Measurements from ENCODE around the gene NUMBL.
"Not testable (repeated sequence)": the region's sequence is repeated elsewhere in the genome, so short reads cannot be mapped to it uniquely, and the experiment has no call there.

The NUMBL gene

DNA sequence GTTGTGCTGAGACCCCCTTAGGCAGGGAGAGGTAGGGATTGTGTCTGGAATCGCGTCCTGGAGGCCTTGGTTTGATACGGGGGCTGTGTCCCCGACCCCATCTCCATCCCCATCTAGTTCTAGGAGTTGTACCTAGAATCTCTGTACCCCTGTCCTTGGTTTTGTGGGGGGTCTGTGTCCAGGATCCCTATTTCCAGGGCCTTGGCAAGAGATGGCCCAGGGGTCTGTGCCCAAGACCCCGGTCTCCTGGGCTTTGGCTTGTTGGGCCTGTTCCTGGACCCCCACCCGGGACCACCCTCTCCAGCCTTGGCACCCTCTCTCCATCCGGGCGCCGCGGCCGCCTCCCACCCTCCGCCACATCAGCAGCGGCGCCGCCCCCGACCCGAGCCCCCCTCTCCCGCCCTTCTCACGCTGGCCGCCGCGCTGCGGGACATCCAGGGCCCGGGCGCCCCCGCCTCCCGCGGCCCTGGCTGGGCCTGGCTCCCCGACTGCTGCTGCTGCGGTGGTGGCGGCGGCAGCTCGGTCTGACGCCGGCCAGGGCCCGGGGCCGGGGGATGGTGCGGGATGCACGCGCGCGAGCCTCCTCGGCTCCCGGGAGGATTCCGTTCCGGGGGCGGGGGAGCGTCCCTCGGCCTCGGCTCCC lies at the start of gene NUMBL:
Gene NUMBL, minus strand, starts transcription at position 602 of the 643 bp plus-strand sequence. Its CDS starts 168 bp downstream, at position 434.
- DNase-seq = no peak

GRCh38 chr19:40739030-40739839 lies 48.8 kb upstream of the NUMBL start:
- DNase-seq = no peak

GRCh38 chr19:40737102-40737644 lies 46.7 kb upstream of the NUMBL start:
- DNase-seq = no peak

DNA sequence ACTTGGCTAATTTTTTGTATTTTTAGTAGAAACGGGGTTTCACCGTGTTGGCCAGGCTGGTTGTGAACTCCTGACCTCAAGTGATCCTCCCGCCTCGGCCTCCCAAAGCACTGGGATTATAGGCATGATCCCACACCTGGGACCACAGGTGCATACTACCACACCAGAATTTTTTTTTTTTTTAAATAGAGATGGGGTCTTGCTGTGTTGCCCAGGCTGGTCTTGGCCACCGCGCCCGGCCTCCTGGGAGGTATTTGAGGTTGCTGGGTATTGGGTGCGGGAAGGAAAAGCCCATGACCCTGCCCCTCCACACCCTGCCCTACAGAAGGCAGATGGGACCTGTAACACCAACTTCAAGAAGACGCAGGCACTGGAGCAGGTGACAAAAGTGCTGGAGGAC lies 46.2 kb upstream of the NUMBL start:
- no peak for DNase-seq

- DNase-seq = no peak
These were observed 44.7 kb upstream of the NUMBL start for GRCh38 chr19:40735013-40735771.

DNA sequence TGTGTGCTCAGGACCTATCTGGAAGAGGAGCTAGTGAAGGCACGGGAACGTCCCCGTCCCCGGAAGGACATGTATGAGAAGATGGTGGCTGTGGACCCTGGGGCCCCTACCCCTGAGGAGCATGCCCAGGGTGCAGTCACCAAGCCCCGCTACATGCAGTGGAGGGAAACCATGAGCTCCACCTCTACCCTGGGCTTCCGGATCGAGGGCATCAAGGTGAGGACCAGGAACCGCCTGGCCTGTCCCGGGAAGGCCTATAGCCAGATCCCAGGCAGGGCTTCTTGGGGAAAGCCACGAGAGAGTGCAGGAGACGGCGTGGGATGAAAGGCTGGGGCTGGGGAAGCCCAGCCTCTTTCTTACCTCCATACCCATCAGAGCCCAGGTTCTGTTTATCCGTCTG lies 42.7 kb upstream of the NUMBL start:
- no peak for DNase-seq

DNA sequence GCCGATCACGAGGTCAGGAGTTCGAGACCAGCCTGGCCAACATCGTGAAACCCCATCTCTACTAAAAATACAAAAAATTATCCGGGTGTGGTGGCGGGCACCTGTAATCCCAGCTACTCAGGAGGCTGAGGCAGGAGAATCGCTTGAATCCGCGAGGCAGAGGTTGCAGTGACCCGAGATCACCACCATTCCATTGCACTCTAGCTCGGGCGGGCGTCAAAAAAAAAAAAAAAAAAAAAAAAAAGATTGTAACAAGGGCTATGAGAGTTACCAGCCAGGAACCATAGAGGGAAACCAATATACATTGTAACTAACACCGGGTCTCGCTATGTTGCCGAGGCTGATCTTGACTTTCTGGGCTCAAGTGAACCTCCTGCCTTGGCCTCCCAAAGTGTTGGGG lies 41.9 kb upstream of the NUMBL start:
- not testable (repeated sequence) for DNase-seq

DNA sequence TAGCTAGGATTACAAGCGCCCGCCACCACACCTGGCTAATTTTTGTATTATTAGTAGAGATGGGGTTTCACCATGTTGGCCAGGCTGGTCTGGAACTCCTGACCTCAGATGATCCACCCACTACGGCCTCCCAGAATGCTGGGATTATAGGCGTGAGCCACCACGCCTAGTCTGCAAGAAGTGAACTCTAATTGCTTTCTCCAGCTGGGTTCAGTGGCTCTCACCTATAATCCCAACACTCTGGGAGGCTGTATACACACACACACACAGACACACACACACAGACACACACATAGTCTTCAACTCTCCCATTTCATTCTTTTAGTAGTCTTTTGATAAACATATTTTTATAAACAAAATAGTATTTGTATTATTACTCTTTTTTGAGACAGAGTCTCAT lies 39.6 kb upstream of the NUMBL start:
- not testable (repeated sequence) for DNase-seq

DNA sequence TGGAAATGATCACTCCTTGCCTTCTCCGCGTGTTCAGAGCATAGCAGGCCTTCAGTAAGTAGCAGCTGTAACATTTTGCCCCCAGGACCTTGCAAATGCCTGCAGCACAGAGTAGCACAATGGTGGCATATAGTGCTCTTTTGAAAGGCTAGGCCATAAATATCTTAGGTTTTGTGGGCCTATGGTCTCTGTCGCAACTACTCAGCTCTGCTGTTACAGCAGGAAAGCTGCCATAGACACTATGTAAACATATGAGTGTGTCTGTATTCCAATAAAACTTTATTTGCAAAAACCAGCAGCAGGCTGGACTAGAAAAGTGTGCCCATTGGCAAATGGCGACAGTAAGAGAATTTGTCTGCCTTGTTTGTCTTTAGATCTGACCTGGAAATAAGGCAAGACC lies 35.8 kb upstream of the NUMBL start:
- DNase-seq = no peak

DNA sequence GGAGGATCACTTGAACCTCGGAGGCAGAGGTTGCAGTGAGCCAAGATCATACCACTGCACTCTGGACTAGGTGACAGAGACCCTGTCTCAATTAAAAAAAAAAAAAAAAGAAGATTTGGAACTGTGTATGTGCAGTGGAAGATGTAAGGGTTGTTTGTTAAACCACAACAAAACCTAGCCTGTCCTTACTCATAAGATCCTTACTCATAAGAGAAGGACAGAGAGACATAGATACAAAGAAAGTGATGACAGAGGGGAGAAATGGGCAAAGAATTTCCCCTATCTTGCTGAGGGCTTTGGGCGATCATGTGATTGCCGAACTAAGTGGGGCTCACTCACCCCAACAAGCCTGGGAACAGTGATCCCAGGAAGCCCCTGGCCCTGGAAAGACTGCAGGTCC lies 34.4 kb upstream of the NUMBL start:
- DNase-seq = no peak

DNA sequence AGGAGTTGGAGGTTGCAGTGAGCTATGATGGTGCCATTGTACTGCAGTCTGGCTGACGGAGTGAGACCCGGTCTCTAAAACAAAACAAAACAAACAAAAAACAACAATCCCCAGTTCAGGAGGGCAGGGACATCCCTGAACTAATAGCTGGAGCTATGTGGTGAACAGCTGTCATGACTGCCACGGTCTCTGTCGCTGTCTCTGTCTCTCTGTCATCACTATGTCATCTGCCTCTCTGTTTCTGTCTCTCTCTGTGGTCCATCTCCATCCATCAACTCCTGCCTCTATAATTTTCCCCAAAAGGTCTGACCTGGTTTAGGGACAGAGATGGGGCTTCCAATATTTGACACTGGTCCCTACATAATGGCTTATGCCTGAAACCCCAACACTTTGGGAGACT lies 33.9 kb upstream of the NUMBL start:
- DNase-seq = no peak

DNA sequence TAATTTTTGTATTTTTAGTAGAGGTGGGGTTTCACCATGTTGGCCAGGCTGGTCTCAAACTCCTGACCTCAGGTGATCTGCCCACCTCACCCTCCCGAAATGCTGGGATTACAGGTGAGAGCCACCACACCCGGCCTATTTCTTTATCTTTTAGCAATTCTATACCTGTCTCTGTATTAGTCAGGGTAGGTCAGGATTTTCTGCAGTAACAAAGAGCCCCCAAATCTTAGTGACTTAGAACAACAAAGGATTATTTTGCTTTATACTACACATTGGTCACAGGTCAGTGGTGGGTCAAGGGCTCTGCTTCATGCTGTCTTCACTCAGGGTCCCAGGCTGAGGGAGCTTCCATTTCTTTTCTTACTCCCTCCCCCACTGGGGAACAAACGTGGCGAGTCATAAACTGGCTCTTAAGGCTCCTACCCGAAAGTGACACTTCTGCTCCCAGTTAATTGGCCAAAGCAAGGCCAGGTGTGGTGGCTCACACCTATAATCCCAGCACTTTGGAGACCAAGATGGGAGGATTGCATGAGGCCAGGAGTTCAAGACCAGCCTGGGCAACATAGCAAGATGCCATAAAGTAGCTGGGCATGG lies 33.3 kb upstream of the NUMBL start:
- no peak for DNase-seq

DNA sequence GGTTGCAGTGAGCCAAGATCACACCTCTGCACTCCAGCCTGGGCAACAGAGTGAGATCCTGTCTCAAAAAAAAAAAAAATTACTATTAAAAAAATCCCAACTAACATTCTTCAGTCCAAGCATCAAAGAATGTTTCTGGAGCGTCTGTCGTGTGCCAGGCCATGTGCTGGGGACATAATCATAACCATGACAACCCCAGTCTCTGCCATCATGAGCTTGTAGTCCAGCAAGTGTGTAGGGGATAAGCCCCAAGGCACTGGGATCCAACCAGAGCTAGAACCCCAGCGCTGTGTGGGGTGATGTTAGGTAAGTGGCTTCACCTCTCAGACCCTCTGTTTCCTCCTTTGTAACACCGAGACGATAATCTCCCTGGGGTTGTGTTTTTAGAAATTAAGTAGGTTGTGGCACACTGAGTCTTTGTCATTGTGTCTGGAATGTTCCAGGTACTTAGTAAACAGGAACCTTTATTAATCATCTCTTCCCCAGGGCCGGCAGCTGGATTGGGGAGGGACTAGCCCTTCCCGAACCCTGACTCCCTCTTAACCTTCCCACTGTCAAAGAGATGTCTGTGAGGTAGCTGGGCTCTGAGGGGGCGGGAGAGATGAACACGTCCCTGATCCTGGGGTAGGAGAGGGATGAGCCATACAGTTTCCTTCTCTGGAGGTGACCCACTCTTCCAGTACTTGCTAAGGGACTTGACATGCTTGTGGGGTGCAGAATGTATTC lies 31.6 kb upstream of the NUMBL start:
- no peak for DNase-seq

DNA sequence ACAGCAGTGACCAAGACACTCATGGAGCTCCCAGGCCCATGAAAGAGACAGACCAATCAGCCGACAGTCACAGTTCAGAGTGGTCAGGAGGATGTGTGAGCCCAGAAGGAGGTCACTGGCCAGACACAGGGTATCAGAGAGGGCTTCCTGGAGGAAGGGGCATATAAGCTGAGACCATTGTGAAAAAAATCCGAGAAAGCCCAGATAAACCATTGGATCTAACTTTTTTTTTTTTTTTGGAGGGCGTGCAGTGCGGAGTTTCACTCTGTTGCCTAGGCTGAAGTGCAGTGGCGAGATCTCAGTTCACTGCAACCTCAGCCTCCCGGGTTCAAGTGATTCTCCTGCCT lies 30.7 kb upstream of the NUMBL start:
- no peak for DNase-seq

- DNase-seq = no peak
These were observed 29.0 kb upstream of the NUMBL start for GRCh38 chr19:40719414-40719894.

- no peak for DNase-seq
These were observed 28.4 kb upstream of the NUMBL start for GRCh38 chr19:40718774-40719391.

GRCh38 chr19:40717880-40718773 lies 27.7 kb upstream of the NUMBL start:
- DNase-seq = no peak

DNA sequence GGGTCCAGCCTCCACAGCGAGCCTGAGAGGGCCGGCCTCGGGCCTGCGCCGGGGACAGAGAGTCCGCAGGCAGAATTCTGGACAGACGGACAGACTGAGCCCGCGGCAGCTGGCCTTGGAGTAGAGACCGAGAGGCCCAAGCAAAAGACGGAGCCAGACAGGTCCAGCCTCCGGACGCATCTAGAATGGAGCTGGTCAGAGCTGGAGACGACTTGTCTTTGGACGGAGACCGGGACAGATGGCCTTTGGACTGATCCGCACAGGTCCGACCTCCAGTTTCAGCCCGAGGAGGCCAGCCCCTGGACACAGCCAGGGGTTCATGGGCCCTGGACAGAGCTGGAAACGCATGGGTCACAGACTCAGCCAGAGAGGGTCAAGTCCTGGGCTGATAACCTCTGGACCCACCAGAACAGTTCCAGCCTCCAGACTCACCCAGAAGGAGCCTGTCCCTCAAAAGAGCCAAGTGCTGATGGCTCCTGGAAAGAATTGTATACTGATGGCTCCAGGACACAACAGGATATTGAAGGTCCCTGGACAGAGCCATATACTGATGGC lies 27.0 kb upstream of the NUMBL start:
- DNase-seq = no peak

DNA sequence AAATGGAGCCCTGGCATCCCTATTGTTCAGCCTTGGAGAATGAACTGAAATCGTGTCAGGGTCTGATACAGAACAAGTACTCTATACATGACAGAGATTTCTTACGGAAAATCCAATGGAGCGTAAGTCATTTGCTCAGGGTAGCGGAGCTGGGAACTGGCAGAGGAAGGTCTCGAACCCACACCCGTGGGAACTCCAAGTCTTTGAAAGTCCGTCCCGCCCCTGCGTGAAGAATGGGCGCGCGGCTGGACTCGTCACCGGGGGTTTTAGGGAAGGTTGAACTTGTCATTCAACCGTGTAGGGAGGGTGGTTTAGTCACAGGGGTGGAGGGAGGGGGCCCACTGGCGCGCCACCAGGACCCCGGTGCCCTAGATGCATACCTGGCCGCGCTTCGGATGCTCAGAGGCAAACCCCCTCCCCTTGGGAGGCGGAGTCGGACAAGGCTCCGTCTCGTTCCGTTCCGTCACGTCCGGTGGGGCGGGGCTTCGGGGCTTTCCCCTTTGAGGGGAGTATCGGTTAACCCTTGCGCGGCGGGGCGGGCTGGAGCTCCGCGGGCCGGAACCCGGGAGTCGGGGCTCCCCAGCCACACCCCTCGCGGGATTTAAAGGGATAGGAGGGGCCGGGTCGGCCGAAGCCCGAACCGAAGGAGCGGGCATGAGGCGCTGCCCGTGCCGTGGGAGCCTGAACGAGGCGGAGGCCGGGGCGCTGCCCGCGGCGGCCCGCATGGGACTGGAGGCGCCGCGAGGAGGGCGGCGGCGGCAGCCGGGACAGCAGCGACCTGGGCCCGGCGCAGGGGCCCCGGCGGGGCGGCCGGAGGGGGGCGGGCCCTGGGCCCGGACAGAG lies 26.3 kb upstream of the NUMBL start, which contains the start of the genes COQ8B and ITPKC:
Gene COQ8B, minus strand, starts transcription at position 405 of the 843 bp plus-strand sequence. CDS start 2,254 bp downstream, outside the sequence.
Gene ITPKC, plus strand, starts transcription at position 631 of the 843 bp plus-strand sequence. Its CDS starts 24 bp downstream, at position 655.
- DNase-seq = peak; percentile 97

All from inflammatory macrophage treated with lipopolysaccharide for 4 hours (primary cell).